Measurements from ENCODE around the gene EIF1AD.
"Not testable (repeated sequence)": the region's sequence is repeated elsewhere in the genome, so short reads cannot be mapped to it uniquely, and the experiment has no call there.

Gene EIF1AD

GRCh38 chr11:65965986-65966762 lies 35.8 kb downstream of the EIF1AD start:
- no peak for DNase-seq

- DNase-seq = no peak
Measured at GRCh38 chr11:65964906-65965305, 37.1 kb downstream of the EIF1AD start.

DNA sequence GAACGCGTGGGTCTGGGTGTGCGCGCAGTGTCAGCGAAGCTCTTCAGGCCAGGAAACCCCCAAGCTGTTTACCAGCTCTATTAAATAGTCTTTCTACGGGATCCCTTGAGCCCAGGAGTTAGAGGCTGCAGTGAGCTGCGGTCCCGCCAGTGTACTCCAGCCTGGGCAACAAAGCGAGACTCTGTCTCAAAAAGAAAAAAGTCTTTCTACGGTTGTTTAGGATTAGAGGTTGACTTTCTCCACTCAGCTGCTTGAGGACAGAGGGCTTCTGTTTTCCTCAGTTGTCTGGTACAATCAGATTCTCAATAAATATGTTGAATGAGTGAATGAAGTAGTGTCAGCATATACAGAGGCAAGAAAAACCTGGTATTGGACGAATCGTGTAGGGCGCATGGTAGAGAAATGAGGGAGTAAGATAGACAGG lies 39.8 kb downstream of the EIF1AD start:
- no peak for DNase-seq

- DNase-seq = peak; percentile 96 to 97
Measured at GRCh38 chr11:65961267-65962140, 40.5 kb downstream of the EIF1AD start, which contains the start of gene SART1. TSS of gene SART1 (plus strand) at chr11:65961734. CDS start at chr11:65961781, 47 bp downstream.

- no peak for DNase-seq
Measured at GRCh38 chr11:65960824-65961266, 41.1 kb downstream of the EIF1AD start.

DNA sequence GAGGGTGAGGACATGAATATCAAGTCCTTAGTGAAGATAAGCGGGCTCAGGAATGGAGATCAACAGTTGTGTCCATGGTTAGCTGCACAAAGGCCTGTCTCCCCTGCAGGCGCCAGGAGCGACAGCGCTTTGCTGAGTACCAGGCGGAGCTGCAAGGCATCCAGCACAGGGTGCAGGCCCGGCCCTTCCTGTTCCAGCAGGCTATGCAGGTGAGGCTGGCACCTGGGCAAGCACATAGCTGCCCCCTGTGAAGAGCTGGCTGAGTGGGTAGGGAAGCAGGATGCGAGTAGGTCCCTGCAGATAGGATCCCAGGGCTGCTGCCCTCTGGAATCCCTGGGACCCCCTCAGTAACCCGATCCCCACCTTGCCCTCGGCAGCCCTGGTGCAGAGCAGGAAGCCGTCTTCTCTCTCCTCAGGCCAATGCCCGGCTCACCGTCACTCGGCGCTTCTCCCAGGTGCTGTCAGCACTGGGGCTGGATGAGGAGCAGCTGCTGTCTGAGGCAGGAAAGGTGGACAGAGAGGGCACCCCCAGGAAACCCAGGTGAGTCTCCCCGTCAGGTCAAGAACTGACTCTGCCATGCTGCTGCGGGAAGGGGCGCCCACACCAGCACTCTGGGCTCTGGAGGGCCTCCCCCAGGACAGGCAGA lies 43.1 kb downstream of the EIF1AD start:
- DNase-seq = no peak

DNA sequence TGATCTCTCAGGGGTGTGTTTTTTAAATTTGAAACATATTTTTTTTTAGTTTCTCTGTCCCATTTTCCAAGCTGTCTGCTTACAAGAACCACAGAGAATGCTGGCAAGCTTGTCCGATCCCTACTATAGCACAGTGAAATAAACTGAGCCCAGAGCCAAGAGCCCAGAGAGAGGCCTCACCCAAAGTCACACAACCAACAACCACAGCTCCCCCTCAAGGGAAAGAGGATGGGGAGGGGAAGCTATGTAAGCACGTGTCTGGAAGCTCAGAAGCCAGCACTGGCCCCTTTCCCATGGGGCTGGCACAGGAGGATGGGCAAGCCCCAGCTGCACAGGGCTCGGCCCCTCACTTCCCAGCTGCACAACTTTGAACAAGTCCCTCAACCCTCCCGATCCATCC lies 43.7 kb downstream of the EIF1AD start:
- no peak for DNase-seq

DNA sequence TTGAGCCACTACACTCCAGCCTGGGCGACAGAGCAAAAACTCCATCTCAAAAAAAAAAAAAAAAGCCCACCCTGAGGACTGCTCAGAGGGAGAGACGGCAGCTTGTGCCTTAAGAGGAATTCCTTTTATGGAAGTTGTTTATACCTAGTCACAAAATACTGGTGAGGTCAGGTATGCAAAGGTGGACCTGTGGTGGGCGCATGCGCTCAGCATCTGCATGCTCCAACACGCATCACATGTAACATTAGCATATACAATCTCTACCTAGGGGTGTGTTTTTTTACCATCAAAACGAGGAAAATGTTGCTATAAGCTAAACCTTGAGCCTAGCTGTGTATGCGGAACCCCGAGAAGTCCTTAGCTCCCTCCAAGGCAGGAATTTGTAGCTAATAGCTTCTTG lies 47.2 kb downstream of the EIF1AD start:
- DNase-seq = no peak

DNA sequence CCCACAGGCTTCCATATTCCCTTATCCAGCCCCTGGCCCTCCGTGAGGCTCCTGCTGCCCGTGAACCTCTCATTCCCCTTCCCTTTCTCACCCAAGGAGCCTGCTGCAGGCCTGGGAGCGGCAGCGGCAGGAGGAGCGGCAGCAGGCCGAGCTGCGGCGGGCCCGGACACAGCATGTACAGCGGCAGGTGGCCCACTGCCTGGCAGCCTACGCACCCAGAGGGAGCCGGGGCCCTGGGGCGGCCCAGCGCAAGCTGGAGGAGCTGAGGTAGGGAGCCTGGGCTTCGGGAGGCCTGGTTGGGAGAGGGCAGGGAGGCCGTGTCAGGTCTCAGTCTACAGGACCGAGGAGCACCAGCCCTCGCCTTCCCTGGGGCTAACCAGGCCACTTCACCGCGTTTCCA lies 48.5 kb downstream of the EIF1AD start:
- no peak for DNase-seq

- DNase-seq = no peak
Measured at GRCh38 chr11:65952052-65952521, 49.9 kb downstream of the EIF1AD start.

DNA sequence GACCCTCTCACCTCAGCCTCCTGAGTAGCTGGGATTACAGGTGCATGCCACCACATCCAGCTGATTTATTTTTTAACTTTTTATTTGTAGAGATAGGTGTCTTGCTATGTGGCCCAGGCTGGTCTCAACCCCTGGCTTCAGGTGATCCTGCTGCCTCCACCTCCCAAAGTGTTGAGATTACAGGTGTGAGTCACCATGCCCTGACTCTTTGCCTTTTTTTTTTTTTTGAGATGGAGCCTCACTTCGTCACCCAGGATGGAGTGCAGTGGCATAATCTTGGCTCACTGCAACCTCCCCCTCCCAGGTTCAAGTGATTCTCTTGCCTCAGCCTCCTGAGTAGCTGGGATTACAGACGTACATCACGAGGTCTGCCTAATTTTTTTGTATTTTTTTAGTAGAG lies 50.3 kb downstream of the EIF1AD start:
- not testable (repeated sequence) for DNase-seq

GRCh38 chr11:65950711-65951110 lies 51.2 kb downstream of the EIF1AD start:
- not testable (repeated sequence) for DNase-seq

DNA sequence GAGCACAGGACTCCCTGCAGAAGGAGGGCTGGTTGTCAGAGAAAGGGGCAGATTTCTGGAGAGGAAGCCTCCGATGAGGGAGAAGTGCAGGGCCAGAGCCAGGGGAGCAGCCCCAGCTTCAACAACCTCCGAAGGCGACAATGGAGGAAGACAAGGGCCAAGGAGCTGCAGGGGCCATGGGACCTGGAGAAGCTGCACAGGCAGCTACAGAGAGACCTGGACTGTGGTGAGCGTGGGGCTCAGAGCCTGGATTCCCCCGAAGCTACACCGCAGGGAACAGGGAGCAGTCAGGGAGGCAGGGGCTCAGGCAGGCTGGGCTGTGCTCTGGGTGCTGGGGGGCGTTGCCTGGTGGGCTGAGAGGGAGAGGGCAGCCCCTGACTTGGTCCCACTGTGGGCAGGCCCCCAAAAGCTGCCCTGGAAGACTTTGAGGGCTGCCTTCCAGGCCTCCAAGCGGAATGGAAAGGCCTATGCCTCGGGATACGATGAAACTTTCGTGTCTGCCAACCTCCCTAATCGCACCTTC lies 54.3 kb downstream of the EIF1AD start:
- DNase-seq = no peak

DNA sequence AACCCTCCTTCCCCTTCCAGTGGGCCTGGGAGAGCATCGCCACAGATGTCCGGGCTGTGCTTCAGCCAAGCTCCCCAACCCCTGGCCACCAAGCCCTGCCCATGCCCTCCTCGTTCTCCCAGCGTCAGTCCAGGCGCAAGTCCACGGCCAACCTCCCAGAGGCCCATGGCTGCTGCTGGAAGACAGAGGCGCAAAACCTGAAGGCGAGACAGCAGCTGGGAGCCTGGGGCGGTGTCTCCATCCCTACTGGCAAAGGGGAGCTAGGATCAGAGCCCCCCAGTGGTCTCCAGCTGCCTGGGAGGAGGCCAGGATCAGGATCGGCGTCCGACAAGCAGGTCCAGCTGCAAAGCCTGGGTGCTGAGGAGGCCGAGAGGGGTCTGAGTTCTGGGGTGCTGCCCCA lies 54.8 kb downstream of the EIF1AD start:
- DNase-seq = peak in 1 of 2 experiments; percentile 6

DNA sequence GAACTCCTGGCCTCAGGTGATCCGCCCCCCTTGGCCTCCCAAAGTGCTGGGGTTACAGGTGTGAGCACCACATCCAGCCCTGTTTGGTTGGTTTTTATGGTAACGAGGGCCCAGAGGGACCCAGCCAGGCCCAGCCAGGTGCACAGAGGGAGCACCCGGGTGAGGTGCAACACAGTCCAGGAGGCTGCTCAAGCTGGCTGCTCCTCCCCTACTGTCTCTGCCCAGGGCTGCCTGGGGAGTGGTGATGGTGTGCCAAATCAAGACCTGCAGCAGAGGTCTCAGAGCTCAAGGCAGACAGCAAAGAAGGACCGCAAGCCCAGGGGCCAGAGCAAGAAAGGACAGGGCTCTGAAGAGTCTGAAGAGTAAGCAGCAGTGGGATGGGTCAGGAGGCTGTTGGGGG lies 55.3 kb downstream of the EIF1AD start:
- DNase-seq = no peak

All from NCI-H1930 (cell line).